VCaP (cell line): ENCODE data around the gene RNF157.

Experiments
- H3K27ac ChIP-seq: fragments of 450-650 bp; 2 replicates; pipeline ENCODE4 v1.5.1; 2017
- TF ChIP-seq, protein P1 (sequence below): fragments of 450-650 bp; conservative IDR thresholded peaks from 2 replicates; pipeline ENCODE4 v1.5.1; 2017; ENCODE audit warnings: mild to moderate bottlenecking, moderate library complexity

RNF157 gene

DNA sequence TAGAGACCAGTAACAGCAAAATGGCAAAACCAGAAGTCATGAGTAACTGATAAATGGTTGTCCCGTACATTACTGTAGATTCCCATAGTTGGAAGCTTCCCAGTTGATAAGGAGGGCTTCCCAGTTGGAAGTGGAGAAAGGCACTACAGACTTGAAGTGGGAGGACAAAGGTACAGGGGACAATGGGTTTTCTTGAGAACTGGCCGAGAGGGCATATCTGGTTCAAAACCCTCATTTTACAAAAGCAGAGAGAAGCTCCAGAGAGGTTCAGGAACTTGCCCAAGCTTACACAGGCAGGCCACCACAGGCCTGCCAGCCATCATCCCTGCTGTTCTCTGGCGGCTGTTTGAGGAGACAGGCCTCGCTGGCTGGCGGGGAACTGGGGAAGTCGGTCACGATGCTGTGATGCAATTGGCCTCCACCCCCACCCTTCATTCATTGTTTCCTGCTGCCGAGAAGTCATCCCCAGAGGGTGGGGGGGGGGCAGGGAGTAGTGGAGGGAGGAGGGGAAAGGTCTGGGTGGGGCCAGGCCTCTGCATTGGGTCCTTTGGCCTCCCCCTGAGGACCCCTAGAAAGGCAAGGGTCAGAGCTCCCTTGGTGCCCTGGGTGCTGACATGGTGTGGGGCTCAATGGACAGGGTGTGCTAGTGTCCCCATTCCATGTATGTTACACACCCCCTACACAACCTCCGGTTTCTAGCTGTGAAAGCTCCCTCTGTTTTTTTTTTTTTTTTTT is 27.9 kb upstream of the RNF157 start:
- TF ChIP-seq, protein P1, sequence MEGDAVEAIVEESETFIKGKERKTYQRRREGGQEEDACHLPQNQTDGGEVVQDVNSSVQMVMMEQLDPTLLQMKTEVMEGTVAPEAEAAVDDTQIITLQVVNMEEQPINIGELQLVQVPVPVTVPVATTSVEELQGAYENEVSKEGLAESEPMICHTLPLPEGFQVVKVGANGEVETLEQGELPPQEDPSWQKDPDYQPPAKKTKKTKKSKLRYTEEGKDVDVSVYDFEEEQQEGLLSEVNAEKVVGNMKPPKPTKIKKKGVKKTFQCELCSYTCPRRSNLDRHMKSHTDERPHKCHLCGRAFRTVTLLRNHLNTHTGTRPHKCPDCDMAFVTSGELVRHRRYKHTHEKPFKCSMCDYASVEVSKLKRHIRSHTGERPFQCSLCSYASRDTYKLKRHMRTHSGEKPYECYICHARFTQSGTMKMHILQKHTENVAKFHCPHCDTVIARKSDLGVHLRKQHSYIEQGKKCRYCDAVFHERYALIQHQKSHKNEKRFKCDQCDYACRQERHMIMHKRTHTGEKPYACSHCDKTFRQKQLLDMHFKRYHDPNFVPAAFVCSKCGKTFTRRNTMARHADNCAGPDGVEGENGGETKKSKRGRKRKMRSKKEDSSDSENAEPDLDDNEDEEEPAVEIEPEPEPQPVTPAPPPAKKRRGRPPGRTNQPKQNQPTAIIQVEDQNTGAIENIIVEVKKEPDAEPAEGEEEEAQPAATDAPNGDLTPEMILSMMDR: no peak
- no peak overlapping the region; the same call in 1 of the 2 replicates for H3K27ac ChIP-seq

DNA sequence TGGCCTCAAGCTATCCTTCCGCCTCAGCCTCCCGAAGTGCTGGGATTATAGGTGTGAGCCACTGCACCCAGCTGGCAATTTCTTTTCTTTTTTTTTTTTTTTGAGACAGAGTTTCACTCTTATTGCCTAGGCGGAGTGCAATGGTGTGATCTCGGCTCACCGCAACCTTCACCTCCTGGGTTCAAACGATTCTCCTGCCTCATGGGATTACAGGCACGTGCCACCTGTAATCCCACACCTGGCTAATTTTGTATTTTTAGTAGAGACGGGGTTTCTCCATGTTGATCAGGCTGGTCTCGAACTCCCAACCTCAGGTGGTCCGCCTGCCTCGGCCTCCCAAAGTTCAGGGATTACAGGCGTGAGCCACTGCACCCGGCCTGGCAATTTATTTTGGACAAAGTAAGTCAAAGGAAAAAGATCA is 27.3 kb upstream of the RNF157 start:
- H3K27ac ChIP-seq: peak overlapping the region; percentile 97

DNA sequence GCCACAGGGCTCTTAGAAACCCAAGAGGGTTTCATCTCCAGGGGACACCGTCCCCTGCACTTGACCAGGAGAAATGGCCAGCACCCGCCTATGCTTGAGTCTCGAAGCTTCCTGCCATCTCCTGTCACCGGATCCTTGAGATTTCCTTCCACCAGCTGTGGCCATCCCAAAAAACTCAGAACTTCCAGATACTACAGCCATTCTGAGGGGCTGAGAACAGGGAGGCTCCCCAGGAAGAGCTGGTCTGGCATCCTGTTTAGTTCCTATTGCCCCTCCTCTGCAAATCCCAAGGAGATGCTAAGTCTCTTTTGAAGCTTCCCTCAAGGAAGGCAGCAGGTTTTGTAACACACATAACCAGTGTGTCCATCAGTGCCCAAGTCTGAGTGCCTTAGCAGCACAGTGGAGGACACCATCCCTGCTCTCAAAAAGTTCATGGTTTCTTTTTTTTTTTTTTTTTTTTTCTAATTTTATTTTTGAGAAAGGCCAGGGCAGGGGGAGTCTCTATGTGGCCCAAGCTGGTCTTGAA is 26.8 kb upstream of the RNF157 start:
- TF ChIP-seq, protein P1: no peak
- peak overlapping the region; percentile 97 for H3K27ac ChIP-seq

DNA sequence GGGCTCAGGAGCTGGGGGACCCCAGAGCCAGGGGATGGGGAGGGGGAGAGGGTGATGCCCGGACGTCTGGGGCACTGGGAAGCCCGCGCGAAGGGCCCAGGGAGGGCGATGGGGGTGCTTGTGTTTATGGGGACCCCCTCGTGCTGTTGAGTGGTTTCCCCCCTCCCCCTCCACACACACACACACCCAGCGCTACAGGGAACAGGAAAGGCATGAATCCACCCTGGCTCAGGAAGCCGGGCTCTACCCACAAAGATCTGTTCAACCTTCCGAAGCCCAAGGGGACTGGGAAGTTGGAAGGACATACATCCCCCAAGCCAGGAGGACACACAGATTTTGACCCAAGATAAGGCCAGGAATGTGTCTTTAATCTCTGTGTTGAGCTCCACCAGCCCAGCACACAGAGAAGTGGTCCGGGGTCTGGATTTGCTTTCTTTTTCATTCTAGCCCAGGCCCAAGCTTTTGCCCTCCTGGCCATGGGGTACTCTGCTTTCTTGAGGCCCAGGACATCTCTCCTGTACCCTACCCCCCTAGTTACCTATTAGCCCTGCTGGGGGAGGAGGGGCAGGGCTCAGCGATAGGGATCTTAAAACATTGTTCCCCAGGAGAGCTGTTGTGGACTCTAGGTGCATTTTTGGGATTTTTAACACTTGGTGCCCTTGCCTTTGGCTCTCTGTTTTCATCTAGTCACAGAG is 26.1 kb upstream of the RNF157 start:
- TF ChIP-seq, protein P1: no peak
- peak overlapping the region; percentile 97 for H3K27ac ChIP-seq

DNA sequence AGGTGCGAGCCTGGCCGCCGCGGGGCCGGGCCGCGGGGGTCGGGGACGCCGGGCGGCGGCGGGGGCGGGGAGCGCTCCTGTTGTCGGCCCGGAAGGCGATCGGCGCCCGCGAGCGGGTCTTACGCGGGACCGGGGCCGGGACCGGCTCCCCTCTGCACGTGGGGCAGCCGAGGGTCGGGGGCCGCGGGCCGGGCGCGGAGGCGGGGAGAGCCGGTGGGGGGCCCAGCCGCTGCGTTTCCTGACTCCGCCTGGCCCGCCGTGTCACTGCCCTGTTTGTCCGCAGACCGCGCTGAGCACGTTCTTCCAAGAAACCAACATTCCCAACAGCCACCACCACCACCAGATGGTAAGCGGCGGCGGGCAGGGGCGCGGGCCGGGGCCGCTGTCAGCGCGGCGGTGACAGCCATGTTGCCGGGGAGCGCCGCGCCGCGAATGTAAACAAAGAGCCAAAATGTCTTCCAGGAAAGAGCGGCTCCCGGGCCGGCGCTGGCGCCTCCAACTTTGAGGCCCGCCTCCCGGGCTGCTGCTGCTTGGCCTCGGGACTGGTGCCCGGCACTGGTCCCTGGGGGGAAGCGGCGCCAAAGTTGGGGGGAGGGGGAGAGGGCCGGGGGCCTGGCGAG is 25.4 kb upstream of the RNF157 start:
- H3K27ac ChIP-seq: peak overlapping the region; percentile 97
- TF ChIP-seq, protein P1: no peak

DNA sequence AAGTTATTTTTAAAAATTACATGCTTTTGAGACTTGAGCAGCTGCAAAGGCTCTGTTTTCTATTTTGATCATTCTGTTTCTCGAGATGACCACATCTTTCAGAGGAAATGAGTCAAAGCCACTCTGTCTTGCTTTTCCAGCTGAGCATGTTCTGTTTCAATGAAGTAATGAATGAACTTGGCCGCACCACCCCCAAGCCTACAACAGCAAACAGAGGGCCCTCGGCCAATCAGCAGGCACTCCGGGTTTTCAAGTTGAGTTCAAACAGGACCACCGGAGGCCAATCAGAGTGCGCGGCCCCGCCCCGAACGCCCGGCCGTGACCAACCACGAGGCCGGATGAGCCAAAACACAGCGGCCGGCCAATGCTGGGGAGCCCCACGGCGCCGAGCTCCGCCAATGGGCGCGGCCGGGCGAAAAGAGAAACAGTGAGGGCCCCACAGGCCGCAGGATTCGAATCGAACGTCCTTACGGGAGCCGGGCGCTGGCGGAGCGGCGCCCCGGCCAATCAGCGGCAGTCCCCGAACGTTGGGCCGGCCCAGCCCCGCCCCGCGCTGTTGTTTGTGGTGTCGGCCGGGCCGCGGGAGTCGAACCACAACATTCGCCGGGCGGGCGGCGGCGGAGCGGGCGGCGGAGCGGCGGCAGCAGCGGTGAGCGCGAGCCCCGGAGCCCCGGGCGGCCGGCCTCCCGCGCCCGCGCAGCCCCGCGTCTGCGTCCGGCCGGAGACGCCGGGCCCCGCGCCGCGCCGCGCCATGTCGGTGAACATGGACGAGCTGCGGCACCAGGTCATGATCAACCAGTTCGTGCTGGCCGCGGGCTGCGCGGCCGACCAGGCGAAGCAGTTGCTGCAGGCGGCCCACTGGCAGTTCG is 24.7 kb upstream of the RNF157 start, which contains the start of gene UBALD2:
TSS of gene UBALD2 (plus strand) at position 594 of the 869 bp plus-strand sequence. CDS start at position 752, 158 bp downstream.
- H3K27ac ChIP-seq: peak within 1 kb of the TSS; percentile 97
- TF ChIP-seq, protein P1: no peak

DNA sequence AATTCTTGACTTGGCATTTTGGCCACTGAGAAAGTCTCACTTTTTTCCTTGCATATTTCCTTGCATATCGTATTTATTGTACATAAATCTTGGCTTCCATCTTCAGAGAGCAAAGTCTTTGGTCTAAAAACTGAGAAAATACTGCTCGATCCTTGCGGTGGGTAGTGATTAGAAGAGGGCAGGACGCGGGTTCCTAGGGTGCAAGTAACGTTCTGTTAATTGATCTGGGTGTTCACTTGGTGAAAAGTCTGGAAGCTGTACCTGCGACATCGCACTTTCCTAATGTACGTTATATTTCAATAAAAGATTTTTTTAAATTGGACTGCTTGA is 24.1 kb upstream of the RNF157 start:
- H3K27ac ChIP-seq: peak overlapping the region; percentile 97
- TF ChIP-seq, protein P1: no peak
